AG09309 (cell line): ENCODE results near the gene POLDIP2.

Source experiments
- DNase-seq: peaks from one replicate; pipeline ENCODE4 v3.0.0-alpha.2; 2010; ENCODE audit warnings: low read depth
- H3K4me3 ChIP-seq: 2 replicates; pipeline ENCODE4 v1.5.1; 2011; ENCODE audit warnings: mild to moderate bottlenecking, low read depth, low read length, moderate library complexity; ENCODE audit not compliant: control insufficient read depth
- TF ChIP-seq, protein P1 (sequence below): IDR thresholded peaks from 2 replicates; pipeline ENCODE4 v1.5.1; 2011; ENCODE audit warnings: mild to moderate bottlenecking, low read depth, low read length, inconsistent platforms; ENCODE audit not compliant: insufficient read depth, control insufficient read depth; ENCODE audit errors: missing control alignments

The POLDIP2 gene

DNA sequence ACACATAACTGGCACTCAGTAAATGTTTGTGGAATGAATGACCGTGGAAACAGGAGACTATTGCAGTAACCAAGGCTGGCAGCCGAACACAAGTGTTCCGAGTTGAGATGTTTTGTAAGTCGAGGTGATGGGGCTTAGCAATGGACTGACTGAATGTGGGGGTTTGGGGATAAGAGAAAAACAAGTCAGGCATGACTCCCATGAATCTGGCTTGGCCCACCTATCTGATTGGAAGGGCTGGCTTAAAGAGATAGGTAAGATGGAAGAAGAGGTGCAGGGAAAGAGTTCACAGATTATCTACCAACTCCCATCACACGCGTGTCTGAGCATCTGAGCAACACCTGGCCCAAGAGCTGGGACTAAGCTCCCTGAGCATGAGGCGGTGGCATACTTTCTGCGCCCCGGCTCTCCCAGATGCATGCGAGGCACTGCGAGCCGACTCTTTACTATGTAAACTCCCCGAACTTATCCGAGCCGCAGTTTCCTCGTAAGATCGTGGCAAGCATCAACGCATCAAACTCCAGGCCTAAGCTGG, 22.6 kb downstream of the POLDIP2 start:
- TF ChIP-seq, protein P1, sequence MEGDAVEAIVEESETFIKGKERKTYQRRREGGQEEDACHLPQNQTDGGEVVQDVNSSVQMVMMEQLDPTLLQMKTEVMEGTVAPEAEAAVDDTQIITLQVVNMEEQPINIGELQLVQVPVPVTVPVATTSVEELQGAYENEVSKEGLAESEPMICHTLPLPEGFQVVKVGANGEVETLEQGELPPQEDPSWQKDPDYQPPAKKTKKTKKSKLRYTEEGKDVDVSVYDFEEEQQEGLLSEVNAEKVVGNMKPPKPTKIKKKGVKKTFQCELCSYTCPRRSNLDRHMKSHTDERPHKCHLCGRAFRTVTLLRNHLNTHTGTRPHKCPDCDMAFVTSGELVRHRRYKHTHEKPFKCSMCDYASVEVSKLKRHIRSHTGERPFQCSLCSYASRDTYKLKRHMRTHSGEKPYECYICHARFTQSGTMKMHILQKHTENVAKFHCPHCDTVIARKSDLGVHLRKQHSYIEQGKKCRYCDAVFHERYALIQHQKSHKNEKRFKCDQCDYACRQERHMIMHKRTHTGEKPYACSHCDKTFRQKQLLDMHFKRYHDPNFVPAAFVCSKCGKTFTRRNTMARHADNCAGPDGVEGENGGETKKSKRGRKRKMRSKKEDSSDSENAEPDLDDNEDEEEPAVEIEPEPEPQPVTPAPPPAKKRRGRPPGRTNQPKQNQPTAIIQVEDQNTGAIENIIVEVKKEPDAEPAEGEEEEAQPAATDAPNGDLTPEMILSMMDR = no peak
- DNase-seq = peak; percentile 21
- H3K4me3 ChIP-seq = peak overlapping the region; percentile 50

DNA sequence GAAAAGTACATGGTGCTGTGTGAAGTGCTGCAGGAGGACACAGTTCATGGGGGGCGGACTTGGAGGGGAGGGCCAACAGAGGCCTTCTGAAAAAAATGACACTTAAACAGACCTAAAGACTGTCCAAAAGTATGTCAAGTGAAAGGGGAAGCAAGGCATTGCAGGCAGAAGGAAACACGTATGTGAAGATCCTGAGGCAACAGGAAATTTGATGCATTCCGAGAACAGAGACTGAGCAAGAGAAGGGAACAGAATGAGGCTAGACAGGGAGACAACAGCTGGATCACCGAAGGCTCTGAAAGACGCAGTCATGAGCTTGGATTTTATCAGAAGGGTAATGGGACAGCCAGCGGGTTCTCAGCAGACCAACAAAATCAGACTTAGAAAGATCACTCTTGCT, 23.2 kb downstream of the POLDIP2 start:
- TF ChIP-seq, protein P1 = no peak
- DNase-seq = no peak
- peak overlapping the region; percentile 50 for H3K4me3 ChIP-seq

DNA sequence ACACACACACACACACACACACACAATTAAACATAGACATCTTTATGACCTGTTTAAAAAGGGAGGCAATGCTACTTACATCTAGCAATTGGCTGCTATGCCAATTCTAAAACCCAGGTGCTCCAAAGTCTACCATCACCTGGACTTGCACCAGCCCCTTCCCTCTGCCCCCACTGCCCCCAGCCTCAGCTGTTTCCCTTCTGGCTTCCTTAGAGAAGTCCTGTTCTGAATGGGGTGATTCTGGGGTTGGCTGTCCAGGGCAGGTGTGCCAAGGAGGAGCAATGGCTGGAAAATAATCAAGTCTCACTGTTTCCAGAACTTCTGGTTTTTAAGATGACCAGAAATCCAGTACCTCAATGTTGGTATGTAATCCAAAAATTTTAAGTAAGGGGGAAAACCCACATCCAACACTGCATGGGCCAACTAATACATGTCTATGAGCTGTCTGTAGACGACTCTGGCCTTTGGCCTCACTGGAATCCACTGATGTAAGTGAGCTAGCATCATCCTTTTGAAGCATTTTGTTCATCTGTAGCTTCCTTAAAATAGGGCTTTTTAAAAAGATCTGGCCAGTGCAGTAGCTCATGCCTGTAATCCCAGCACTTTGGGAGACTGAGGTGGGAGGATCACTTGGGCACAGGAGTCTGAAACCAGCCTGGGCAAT, 24.1 kb downstream of the POLDIP2 start:
- H3K4me3 ChIP-seq = no peak overlapping the region
- TF ChIP-seq, protein P1 = no peak
- DNase-seq = no peak

DNA sequence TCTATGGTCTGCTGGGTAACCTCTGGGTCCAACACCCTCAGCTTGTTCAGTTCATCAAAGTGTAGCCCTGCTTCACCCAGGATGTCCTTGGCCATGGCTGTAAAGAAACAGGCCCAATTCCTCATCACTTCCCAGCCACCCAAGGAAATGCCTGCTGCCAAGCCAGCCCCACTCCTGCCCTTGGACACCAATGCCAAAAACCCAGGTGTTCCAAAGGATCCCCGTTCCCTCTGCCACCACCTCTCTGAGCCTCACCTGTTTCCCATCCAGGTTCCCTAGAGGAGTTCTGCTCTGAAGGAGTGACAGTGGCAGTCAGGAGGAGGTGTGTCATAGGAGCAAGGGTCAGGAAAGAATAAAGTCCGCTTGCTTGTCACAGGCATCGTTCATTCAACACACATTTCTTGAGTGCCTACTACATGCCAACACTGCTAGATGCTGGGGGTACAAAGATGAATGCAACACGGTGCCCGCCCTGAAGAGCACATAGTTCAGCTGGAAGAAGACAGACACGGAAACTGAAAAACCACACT, 25.4 kb downstream of the POLDIP2 start:
- no peak overlapping the region for H3K4me3 ChIP-seq
- TF ChIP-seq, protein P1 = no peak
- DNase-seq = no peak

DNA sequence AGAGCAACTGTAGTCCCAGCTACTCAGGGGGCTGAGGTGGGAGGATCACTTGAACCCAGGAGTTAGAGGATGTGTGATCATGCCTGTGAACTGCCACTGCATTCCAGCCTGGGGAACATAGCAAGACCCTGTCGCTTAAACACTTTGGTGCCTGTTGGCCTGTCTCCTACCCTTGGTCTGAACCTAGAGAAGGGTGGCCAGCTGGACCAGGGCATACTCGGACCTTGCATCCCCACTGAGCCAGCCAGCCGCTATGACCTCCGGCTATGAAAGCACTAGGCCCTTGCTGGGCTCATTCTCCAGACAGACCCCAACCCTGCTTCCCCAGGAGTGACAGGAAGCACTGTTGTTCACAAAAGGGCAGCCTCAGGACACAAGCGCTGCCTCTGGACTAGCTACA, 26.7 kb downstream of the POLDIP2 start:
- TF ChIP-seq, protein P1 = no peak
- no peak for DNase-seq
- H3K4me3 ChIP-seq = no peak overlapping the region

DNA sequence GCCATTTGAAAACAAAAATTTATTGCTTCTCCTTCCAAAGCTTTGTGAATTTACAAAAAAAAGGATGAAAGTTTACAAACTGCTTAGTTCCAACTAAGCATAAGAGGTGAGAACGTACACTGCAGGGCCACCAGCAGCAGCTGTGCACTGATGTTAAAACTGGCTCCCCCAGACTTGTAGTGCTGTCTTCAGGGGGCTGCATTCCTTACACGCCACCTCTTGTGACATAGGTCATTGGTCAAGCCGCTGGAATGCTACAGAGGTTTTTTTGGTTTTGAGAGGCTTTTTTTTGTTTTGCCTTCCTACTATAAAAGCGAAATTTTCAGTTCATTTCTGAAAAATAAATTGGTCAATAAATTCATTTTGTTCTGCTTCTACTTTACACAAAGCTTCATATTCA, 29.0 kb downstream of the POLDIP2 start:
- no peak for DNase-seq
- no peak overlapping the region for H3K4me3 ChIP-seq
- TF ChIP-seq, protein P1 = no peak

DNA sequence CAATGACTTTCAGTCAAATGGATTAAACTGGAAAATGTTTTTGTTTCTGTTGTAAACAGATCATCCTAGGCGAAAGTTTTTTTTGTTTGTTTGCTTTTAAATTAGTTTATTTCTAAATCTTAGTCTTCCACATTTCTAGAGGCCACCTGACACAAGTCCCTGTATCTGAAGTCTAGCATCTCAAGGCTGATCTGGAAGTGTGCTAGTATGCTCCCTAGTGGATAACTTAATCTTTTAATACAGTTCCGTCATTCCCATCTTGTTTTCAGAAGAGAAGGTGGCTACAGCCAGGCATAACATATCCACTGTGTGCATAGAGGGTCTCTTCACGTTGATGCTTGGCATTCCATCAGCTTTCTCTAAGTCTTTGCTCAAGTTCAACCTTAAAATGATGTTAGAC, 29.6 kb downstream of the POLDIP2 start:
- TF ChIP-seq, protein P1 = peak; percentile 12
- H3K4me3 ChIP-seq = no peak overlapping the region
- DNase-seq = no peak
